HG03432 (cell line): ENCODE results near the gene PIWIL1.

ENCODE experiments used
- ATAC-seq: cut with Tn5 transposase; IDR thresholded peaks from one replicate; pipeline ENCODE4 v1.9.1; 2021; ENCODE audit warnings: mild to moderate bottlenecking, moderate library complexity; ENCODE audit not compliant: unreplicated experiment

Gene PIWIL1

DNA sequence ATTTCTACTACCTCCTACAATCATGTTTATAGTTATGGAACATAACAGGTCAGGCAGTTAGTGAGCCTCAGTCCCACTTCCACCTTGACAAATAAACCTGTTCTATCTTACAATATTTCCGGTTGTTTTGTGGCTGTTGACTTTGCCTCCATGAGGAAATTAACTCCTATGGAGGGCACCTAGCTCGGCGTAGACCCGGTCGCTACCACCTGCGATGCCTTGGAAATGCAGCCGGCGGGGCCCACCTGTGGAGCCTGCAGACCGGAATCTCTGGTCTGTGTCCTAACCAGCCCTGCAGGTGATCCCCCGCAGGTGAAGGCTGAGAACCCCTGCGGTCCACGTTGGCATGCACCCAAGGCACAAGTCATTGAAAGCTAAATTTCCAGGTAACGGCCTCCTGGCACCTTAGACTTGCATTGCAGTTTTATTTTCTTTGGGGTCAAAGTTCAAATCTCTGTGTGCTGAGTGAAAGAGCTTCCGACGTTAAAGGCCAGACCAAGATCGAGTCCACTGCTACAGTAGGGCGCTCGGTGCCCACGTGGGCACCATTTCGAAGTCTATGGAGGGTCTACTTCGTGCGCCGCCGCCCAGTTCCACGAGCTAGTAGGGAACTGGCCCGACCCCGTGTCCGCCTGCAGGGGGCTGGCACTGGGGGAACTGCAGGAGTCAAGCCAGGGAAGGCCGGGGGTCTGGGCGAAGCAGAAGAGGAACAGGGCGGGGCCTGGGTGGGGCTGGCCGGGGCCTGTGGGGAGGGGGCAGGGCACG, 782 bp upstream of the PIWIL1 start:
- no peak for ATAC-seq

DNA sequence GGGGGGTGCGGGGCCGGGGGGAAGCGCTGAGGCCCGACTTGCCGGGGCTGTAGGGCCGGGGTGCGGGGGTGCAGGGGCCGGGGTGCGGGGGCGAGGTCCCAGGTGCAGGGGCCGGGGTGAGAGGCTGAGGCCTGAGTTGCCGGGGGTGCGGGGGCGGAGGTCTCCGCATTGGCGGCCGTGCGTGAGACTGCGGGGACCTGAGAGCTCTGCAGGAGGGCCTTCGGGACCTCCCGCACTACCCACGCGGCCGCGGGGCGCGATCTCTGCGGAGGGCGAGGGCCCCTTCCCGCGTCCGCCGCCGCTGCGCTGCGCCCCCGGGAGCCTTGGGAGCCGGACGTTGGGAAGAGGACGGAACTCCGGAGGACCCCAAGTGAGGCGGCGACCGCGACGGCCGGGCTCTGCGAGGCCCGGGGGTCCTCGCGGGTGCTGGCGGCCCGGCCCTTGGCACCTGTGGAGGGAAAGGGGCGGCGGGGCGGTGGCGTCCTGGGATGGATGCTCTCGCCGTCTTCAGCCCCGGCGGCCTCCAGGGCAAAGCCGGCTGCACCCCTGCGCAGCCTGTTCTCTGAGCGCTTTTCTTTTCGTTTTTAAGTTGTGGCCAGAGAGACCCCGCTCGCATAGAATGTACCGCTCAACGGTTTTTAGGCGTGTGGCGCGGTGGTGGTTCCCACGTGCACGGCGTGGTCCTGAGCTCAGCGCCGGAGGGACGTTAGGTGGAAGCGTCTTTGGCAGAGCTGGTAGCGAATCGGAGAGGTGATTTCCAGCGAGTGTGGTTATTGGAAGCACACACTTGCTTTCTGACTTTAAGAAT, 1.3 kb downstream of the PIWIL1 start:
- no peak for ATAC-seq

DNA sequence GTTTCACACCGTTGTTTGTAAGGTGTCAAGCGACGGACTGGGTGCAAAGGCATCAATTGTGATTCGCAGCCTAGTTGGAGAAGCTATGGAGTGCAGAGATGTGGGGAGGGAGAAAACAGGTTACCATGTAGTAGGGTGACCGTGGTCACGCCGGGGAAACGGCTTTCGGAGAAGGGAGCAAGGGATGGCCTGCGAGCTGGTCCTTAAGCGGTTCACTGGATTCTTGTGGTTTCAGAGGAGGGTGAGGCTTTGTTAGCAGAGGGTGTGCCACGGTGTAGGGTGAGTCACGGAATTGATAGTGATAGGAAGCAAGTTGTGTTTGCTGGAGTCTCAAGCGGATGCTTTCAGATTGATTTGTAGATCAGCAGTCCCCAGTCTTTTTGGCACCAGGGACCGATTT, 2.3 kb downstream of the PIWIL1 start:
- no peak for ATAC-seq

DNA sequence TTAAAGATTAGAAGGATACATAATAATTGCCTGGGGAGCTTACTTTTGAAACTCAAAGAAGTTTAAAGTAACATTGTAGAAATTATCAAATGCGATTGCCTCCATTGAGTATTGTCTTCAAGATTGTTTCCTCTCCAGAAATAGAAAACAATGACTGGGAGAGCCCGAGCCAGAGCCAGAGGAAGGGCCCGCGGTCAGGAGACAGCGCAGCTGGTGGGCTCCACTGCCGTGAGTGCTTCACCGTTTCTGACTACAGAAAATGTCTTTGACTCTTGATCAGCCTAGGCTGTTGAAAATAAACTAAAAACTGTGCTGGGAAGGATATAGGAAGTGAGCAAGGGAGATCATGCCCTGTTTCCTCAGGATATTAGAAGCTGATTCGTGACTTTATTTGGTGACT, 4.8 kb downstream of the PIWIL1 start:
- no peak for ATAC-seq

DNA sequence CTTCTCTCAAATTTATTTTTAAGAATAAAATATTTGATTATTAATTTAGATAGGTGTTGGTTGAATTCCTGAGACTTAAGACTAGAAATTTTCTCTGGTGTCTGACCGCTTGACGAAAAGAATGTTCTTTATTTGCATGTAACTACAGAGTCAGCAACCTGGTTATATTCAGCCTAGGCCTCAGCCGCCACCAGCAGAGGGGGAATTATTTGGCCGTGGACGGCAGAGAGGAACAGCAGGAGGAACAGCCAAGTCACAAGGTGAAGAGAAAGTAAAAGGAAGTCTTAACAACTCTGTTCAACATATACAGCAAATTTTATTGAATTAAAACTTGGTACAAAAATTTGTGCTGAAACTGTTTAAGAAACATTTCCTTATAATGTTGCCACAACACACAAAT, 5.2 kb downstream of the PIWIL1 start:
- no peak for ATAC-seq

DNA sequence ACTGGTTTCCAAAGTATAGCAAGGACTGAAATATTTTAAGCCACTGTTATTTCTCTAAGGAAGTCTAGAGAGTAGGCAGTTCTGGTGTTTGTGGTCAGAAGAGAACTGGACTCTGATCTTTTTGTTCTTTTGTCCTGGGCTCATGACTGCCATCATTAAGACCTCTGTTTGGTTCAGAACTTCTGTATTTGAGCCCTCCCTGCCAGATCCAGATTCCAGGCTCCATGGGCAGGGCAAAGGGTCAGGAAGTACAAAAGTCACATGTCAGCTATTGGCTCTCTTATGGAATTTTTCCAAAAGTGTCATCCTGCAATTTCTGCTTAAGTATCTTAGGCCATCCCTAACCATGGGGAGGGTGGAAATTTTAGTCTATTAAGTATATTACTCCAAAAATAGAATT, 6.8 kb downstream of the PIWIL1 start:
- no peak for ATAC-seq

DNA sequence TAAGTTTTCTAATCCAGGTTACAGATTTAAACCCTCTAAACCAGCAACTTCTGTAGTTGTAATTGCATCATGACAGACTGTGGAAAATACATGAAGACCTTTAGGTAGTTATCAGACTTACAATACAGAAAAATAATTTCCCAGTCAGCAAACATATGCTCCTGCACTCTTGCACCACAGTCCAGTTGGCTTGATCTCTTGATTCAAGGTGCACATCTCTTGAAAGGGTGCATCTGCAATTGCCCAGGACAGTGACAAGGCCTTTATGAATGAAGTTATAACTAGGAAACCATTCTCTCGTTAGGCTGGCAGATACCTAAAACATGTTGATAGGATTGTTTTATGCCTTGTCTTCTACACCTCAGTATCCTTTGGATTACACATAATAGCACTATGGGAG, 7.6 kb downstream of the PIWIL1 start:
- no peak for ATAC-seq

DNA sequence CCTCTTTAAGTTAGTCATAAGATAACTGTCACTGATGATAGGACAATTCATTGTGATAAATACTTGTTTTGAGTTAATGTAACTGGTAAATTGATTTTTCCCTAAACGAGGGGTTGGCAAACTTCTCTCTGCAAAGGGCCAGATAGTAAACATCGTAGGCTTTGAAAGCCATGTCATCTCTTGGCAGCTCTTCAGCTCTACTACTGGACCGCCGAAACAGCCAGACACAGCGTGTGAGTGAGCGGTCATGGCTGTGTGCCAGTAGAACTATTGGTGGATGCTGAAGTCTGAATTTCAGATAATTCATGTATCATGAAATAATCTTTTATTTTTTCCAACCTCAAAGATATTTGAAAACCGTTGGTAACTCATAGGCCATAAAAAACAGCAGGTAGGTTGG, 9.9 kb downstream of the PIWIL1 start:
- no peak for ATAC-seq

DNA sequence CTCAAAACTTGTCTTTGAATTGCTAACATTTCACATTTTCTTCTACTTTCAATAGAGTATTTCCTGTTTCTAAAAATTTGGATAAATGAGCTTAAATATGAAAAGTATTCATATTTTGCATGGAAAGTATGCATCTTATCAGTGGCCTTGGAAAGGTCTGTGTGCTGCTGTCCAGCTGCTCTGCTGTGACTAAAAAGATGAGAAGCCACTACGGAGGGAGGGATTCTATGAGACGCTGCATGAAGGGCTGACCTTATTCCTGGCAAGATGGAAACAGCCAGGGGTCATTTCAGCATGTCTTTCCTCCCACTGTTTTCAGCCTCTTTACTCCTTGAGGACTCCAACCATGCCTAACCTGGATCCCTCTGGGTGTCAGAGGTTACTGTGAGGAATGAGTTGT, 13.0 kb downstream of the PIWIL1 start:
- no peak for ATAC-seq

DNA sequence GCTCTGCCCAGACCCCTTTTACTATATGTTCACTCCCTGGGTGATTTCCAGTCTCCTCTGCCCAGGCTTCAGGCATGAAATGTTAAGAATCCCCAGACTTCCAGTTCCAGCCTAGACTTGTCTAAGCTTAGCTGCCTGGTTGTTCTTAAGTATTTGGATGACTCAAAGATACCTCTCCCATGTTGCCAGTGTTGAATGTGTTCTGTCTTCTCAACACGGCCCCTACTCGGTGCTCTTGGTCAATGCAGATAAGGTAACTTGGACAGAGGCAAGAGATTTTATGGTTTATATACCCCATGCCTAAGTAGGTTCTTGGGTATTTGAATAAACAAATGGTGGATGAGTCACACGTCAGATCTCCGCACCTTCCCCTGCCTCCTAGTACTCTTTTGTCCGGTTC, 13.6 kb downstream of the PIWIL1 start:
- no peak for ATAC-seq

DNA sequence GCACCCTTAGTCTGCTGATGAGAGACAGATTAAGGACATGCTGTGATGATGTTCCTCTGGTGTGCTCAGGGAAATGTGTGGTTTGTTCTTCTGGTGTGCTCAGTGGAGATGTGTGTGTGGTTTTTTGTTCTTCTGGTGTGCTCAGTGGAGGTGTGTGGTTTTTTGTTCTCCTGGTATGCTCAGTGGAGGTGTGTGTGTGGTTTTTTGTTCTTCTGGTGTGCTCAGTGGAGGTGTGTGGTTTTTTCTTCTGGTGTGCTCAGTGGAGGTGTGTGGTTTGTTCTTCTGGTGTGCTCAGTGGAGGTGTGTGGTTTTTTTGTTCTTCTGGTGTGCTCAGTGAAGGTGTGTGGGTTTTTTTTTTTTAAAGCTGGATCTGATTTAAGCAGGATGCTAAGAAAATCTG, 15.4 kb downstream of the PIWIL1 start:
- no peak for ATAC-seq

DNA sequence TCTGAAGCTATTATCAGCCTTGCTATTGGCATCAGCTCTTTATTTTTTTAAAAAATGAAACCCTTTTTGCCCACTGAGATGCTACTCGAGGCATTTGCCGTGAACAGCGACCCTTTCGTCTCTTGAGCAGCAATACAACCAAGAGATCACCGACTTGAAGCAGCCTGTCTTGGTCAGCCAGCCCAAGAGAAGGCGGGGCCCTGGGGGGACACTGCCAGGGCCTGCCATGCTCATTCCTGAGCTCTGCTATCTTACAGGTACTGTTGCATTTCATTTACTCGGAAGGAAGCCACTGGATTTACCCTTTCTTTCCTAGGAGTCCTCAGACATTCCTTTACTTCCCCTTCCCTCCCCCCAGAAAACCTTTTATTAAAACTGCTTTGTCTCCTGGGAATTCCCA, 16.7 kb downstream of the PIWIL1 start:
- no peak for ATAC-seq

DNA sequence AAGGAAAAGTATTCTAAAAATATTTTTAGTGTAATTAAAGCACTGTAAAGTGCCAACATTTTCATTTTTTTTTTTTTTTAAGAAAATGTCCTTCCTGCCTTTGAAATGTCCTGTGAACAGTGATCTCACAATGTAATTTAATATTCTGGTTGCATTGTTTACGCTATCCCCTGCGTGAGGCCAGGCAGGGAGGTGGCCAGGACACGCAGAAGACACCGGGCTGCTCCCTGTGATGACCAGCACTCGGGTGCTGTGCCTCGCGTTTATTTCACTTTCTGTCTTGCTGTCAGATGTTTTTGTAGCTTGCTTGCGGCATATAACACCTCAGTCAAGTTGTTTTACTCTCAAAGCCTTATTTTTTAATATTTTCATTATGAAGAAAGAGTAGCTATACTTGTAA, 18.5 kb downstream of the PIWIL1 start:
- no peak for ATAC-seq

DNA sequence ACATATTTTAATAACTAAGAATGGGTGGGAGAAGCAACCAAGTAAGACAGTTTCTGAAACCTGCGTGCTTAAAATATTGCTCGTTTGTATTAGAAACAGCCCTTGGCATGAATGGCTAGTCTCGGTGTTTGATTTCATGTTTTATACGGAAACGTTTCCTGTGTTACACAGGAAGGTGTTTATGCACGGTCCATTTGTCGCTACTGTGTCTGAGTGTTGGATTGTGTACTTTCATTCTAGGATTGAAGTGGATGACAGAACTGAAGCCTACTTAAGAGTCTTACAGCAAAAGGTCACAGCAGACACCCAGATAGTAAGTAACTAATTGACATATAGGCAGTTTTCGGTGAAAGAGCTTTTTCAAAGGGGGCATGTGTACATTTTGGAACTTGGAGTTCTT, 19.6 kb downstream of the PIWIL1 start:
- no peak for ATAC-seq

DNA sequence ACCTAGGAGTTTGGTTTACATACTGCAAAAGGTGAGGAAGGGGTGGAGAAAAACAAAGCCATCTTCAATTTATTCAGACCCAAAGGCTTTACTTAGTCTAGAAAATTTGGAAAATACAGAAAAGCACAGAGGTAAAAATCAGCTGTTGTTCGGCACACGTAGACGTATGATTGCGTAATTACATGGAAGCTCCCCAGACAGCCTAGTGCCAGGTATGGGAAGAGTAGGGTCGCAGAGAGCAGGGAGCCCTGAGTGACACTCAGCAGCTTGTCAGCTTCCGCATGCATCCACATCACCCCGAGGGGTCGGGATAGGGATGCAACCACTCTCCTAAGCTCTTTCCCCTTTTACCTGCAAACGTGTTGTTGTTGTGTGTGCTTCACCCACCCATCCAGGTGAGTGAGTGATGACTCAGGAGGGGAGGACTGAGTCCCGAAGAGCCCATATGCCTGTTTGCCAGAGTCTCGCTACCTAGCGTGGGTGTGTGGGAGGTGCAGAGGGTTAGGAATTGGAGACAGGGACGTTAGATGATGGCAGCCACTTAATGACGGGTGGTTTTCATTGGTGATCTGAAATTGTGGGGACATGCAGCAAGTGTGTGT, 20.1 kb downstream of the PIWIL1 start:
- ATAC-seq: no peak

DNA sequence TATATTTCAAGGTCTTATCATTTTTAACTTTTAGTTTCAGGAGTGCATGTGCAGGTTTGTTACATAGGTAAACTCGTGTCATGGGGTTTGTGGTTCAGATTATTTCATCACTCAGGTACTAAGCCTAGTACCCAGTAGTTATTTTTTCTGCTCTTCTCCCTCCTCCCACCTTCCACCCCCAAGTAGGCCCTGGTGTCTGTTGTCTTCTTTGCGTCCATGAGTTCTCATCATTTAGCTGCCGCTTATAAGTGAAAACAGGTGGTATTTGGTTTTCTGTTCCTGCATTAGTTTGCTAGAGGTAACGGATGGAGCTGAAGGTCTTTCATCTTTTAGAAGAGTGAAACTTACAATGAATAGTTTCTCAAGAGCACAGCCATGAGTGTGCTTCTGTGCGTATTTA, 24.4 kb downstream of the PIWIL1 start:
- ATAC-seq: no peak

DNA sequence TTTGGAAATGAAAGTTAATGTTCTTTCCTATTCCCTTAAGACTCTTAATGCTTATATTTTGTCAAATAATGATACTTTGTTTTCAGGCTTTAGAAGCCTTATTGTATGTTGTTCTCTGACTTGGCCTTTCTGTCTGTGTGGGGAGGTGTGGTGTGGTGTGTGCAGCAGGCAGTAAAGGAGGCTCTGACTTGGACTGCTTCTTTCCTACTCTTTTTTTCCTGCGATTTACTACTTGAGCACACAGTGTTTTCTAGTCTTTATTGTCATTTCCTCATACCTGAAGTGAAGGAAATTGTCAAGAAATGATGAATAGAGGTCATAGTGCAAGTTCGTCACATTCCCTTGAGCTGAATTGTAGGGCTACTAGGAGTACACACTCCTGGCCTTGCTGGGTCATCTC, 26.9 kb downstream of the PIWIL1 start:
- no peak for ATAC-seq

DNA sequence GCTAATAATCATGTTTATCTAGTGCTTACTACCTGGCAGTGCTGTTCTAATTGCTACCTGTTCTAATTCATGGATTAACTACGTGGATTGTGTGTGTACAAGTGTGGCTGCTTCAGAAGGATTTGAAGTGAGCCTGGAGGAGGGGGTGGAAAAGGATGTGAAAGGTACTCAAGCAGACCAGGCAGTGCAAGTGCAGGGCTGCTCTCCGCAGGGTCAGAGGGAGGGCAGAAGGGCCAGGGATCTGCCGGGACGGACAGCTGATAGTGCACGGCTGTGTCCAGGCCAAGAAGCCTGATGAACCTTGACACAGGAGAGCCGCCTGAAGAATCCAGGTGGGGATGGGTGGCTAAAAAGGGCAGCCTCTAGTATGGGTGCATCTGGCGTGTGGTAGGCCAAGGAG, 28.5 kb downstream of the PIWIL1 start:
- no peak for ATAC-seq

DNA sequence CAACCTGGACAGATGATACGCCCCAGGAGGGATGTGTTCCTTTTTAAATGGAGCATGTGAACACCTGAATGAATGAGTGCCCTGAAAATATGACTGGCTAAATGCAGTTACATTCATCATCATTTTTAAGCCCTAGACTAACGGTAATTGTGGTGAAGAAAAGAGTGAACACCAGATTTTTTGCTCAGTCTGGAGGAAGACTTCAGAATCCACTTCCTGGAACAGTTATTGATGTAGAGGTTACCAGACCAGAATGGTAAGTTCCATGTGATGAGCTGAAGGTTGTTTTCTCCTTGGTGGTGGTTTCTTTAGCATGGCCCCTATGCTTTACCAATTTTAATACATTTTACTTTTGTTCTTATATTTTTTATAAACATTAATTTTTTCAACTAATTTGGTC, 29.3 kb downstream of the PIWIL1 start:
- ATAC-seq: no peak

DNA sequence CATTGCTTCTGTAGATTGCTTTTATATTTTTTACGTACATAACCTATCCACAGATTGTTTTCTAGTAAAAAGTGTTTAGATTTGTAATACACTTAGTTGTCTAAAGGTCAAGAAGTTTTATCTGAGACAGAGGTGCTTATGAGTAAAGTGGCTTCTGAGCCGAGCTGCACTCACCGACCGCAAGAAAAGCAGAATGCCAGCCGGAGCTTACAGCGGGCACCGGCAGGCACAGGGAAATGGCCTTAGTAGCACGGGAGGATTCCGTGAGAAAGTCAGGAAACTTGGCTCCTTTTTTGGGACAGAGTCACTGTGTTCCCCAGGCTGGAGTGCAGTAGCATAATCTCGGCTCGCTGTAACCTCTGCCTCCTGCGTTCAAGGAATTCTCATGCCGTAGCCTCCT, 29.8 kb downstream of the PIWIL1 start:
- ATAC-seq: no peak

DNA sequence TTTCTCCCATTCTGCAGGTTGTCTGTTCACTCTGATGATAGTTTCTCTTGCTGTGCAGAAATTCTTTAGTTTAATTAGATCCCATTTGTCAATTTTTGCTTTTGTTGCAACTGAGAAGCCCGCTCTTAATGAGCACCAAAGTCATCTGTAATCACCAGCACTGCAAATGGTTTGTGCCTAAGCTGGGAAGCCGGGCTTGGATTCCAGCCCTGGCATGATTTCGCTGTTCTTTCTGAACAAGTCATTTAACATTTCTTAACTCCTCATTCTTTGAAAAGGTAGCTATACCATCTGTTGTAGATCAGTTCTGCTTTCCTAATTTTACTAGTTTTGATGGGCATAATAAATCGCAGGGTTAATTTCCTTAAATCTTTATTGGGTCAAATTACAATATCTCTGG, 32.1 kb downstream of the PIWIL1 start:
- ATAC-seq: no peak

DNA sequence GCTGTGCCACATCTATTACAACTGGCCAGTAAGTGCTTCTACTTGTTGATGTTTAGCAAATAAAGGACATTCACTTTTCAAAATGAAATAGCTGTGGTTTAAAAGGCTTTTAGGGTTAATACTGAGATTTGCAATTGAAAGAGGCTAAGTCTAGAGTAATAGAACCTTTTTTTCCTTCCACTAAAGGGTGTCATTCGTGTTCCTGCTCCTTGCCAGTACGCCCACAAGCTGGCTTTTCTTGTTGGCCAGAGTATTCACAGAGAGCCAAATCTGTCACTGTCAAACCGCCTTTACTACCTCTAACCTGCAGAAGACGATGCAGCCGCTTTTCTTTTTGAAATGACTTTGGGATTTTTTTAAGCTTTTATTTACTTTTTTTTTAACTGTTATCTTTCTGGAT, 33.6 kb downstream of the PIWIL1 start:
- ATAC-seq: no peak
